Measurements from ENCODE around the gene PTPRN2.

PTPRN2 gene

GRCh38 chr7:157613575-157614322, 973.9 kb downstream of the PTPRN2 start:
- no peak for DNase-seq

GRCh38 chr7:157612664-157613561, 974.7 kb downstream of the PTPRN2 start:
- DNase-seq, result peak; percentile 38

- no peak for DNase-seq
Observed at GRCh38 chr7:157612009-157612663, 975.5 kb downstream of the PTPRN2 start.

- DNase-seq, result no peak
Observed at GRCh38 chr7:157611341-157611740, 976.3 kb downstream of the PTPRN2 start.

GRCh38 chr7:157610671-157611295, 976.8 kb downstream of the PTPRN2 start:
- DNase-seq, result no peak

GRCh38 chr7:157609932-157610640, 977.5 kb downstream of the PTPRN2 start:
- DNase-seq, result no peak

GRCh38 chr7:157609516-157609915, 978.1 kb downstream of the PTPRN2 start:
- no peak for DNase-seq

- DNase-seq, result no peak
Observed at GRCh38 chr7:157607218-157607617, 980.4 kb downstream of the PTPRN2 start.

- no peak for DNase-seq
Observed at GRCh38 chr7:157606140-157606539, 981.5 kb downstream of the PTPRN2 start.

- no peak for DNase-seq
Observed at GRCh38 chr7:157605638-157606037, 982.0 kb downstream of the PTPRN2 start.

GRCh38 chr7:157604661-157605381, 982.8 kb downstream of the PTPRN2 start:
- no peak for DNase-seq

GRCh38 chr7:157603716-157604115, 983.9 kb downstream of the PTPRN2 start:
- DNase-seq, result no peak

GRCh38 chr7:157603005-157603404, 984.6 kb downstream of the PTPRN2 start:
- no peak for DNase-seq

- no peak for DNase-seq
Observed at GRCh38 chr7:157602581-157602980, 985.0 kb downstream of the PTPRN2 start.

GRCh38 chr7:157602156-157602555, 985.5 kb downstream of the PTPRN2 start:
- no peak for DNase-seq

- no peak for DNase-seq
Observed at GRCh38 chr7:157601530-157601929, 986.1 kb downstream of the PTPRN2 start.

- no peak for DNase-seq
Observed at GRCh38 chr7:157599491-157599890, 988.1 kb downstream of the PTPRN2 start.

- no peak for DNase-seq
Observed at GRCh38 chr7:157597562-157597961, 990.1 kb downstream of the PTPRN2 start.

GRCh38 chr7:157596881-157597280, 990.7 kb downstream of the PTPRN2 start:
- DNase-seq, result no peak

GRCh38 chr7:157596471-157596870, 991.2 kb downstream of the PTPRN2 start:
- no peak for DNase-seq

GRCh38 chr7:157596026-157596425, 991.6 kb downstream of the PTPRN2 start:
- DNase-seq, result no peak
